ENCODE data around the gene PDE6A. TPM values are rescaled to one million over a fixed set of nuclear protein-coding genes. Genes with fewer than 3 reads are reported as not detected.

Gene PDE6A
- total RNA-seq, 1 experiment from 2014 or later: not detected

DNA sequence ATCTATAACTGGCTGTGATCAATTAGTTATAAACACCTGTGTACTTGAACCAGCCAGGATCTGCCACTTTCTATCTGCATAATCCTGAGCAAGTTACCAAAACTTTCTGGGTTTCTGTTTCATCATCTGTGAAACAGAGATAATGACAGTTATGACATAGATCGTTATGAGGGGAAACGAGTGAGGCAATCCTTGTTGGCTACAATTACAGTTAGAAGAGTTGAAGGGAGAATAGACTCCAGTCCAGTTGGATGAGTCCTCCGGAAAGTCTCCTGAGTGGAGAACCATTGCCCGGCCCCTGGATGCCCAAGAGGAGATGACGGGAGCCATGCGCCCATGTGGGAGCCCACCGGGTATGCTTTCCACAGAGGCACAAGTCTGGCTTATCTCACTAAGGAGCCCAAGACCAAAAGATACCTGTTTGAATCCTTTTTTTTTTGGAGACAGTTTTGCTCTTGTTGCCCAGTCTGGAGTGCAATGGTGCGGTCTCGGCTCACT is 4.5 kb downstream of the PDE6A start:
- CTCF ChIA-PET: interaction anchor here (0.9 to 1.5 kb wide), 2 partner anchors 16 to 50 kb away, joined by 3 to 4 read pairs; no protein-coding TSS in a partner anchor
- DNase-seq (ENCODE audit: low spot score) (no peak), ATAC-seq (no peak)
- no peaks in the 10 kb centered on the region for H3K27me3 Mint-ChIP-seq (ENCODE audit: low read depth)
- H3K9me3 Mint-ChIP-seq: no peaks in the 10 kb centered on the region
- no peak overlapping the region for H3K27ac Mint-ChIP-seq
- TF ChIP-seq, protein P1, sequence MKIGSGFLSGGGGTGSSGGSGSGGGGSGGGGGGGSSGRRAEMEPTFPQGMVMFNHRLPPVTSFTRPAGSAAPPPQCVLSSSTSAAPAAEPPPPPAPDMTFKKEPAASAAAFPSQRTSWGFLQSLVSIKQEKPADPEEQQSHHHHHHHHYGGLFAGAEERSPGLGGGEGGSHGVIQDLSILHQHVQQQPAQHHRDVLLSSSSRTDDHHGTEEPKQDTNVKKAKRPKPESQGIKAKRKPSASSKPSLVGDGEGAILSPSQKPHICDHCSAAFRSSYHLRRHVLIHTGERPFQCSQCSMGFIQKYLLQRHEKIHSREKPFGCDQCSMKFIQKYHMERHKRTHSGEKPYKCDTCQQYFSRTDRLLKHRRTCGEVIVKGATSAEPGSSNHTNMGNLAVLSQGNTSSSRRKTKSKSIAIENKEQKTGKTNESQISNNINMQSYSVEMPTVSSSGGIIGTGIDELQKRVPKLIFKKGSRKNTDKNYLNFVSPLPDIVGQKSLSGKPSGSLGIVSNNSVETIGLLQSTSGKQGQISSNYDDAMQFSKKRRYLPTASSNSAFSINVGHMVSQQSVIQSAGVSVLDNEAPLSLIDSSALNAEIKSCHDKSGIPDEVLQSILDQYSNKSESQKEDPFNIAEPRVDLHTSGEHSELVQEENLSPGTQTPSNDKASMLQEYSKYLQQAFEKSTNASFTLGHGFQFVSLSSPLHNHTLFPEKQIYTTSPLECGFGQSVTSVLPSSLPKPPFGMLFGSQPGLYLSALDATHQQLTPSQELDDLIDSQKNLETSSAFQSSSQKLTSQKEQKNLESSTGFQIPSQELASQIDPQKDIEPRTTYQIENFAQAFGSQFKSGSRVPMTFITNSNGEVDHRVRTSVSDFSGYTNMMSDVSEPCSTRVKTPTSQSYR (CRISPR knock-in tag; IDR thresholded peaks at IDR 0.05): no peak
- TF ChIP-seq SMAD3 (CRISPR knock-in tag; IDR thresholded peaks at IDR 0.05; ENCODE audit: borderline replicate concordance) (no peak), RELA (CRISPR knock-in tag; IDR thresholded peaks at IDR 0.05; ENCODE audit: borderline replicate concordance) (no peak), FOXP1 (CRISPR knock-in tag; IDR thresholded peaks at IDR 0.05; ENCODE audit: borderline replicate concordance) (no peak), CREB1 (CRISPR knock-in tag; IDR thresholded peaks at IDR 0.05) (no peak), ZNF671 (CRISPR knock-in tag; IDR thresholded peaks at IDR 0.05) (no peak), RORB (CRISPR knock-in tag; IDR thresholded peaks at IDR 0.05) (no peak), NR1H2 (CRISPR knock-in tag; IDR thresholded peaks at IDR 0.05) (no peak), ETV6 (CRISPR knock-in tag; IDR thresholded peaks at IDR 0.05) (no peak), TCF7 (CRISPR knock-in tag; IDR thresholded peaks at IDR 0.05; ENCODE audit: low read depth) (no peak), NFE2L1 (CRISPR knock-in tag; IDR thresholded peaks at IDR 0.05) (no peak)
- TF ChIP-seq, protein P2, sequence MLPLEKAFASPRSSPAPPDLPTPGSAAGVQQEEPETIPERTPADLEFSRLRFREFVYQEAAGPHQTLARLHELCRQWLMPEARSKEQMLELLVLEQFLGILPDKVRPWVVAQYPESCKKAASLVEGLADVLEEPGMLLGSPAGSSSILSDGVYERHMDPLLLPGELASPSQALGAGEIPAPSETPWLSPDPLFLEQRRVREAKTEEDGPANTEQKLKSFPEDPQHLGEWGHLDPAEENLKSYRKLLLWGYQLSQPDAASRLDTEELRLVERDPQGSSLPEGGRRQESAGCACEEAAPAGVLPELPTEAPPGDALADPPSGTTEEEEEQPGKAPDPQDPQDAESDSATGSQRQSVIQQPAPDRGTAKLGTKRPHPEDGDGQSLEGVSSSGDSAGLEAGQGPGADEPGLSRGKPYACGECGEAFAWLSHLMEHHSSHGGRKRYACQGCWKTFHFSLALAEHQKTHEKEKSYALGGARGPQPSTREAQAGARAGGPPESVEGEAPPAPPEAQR (CRISPR knock-in tag; IDR thresholded peaks at IDR 0.05): no peak
- TF ChIP-seq, protein P3, sequence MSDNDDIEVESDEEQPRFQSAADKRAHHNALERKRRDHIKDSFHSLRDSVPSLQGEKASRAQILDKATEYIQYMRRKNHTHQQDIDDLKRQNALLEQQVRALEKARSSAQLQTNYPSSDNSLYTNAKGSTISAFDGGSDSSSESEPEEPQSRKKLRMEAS (CRISPR knock-in tag; IDR thresholded peaks at IDR 0.05): no peak
- TF ChIP-seq, protein P4, sequence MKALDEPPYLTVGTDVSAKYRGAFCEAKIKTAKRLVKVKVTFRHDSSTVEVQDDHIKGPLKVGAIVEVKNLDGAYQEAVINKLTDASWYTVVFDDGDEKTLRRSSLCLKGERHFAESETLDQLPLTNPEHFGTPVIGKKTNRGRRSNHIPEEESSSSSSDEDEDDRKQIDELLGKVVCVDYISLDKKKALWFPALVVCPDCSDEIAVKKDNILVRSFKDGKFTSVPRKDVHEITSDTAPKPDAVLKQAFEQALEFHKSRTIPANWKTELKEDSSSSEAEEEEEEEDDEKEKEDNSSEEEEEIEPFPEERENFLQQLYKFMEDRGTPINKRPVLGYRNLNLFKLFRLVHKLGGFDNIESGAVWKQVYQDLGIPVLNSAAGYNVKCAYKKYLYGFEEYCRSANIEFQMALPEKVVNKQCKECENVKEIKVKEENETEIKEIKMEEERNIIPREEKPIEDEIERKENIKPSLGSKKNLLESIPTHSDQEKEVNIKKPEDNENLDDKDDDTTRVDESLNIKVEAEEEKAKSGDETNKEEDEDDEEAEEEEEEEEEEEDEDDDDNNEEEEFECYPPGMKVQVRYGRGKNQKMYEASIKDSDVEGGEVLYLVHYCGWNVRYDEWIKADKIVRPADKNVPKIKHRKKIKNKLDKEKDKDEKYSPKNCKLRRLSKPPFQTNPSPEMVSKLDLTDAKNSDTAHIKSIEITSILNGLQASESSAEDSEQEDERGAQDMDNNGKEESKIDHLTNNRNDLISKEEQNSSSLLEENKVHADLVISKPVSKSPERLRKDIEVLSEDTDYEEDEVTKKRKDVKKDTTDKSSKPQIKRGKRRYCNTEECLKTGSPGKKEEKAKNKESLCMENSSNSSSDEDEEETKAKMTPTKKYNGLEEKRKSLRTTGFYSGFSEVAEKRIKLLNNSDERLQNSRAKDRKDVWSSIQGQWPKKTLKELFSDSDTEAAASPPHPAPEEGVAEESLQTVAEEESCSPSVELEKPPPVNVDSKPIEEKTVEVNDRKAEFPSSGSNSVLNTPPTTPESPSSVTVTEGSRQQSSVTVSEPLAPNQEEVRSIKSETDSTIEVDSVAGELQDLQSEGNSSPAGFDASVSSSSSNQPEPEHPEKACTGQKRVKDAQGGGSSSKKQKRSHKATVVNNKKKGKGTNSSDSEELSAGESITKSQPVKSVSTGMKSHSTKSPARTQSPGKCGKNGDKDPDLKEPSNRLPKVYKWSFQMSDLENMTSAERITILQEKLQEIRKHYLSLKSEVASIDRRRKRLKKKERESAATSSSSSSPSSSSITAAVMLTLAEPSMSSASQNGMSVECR (CRISPR knock-in tag; IDR thresholded peaks at IDR 0.05; ENCODE audit: borderline replicate concordance): no peak
- TF ChIP-seq, protein P5, sequence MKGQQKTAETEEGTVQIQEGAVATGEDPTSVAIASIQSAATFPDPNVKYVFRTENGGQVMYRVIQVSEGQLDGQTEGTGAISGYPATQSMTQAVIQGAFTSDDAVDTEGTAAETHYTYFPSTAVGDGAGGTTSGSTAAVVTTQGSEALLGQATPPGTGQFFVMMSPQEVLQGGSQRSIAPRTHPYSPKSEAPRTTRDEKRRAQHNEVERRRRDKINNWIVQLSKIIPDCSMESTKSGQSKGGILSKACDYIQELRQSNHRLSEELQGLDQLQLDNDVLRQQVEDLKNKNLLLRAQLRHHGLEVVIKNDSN (CRISPR knock-in tag; IDR thresholded peaks at IDR 0.05): no peak
- TF ChIP-seq, protein P6, sequence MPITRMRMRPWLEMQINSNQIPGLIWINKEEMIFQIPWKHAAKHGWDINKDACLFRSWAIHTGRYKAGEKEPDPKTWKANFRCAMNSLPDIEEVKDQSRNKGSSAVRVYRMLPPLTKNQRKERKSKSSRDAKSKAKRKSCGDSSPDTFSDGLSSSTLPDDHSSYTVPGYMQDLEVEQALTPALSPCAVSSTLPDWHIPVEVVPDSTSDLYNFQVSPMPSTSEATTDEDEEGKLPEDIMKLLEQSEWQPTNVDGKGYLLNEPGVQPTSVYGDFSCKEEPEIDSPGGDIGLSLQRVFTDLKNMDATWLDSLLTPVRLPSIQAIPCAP (CRISPR knock-in tag; IDR thresholded peaks at IDR 0.05): no peak
- peaks cover 6% of the 10 kb centered on the region; the same call in 1 of the 2 replicates for H3K4me1 Mint-ChIP-seq
- no peak overlapping the region for H3K4me3 Mint-ChIP-seq
- POLR2A ChIA-PET: no interaction called here
- no peaks in the 10 kb centered on the region for H3K36me3 Mint-ChIP-seq

Data from WTC11 (cell line).